Measurements from ENCODE around the gene TMEM213. TPM values are rescaled to one million over a fixed set of nuclear protein-coding genes. Genes with fewer than 3 reads are reported as not detected.

The TMEM213 gene
- total RNA-seq, 1 experiment from 2014 or later: not detected

DNA sequence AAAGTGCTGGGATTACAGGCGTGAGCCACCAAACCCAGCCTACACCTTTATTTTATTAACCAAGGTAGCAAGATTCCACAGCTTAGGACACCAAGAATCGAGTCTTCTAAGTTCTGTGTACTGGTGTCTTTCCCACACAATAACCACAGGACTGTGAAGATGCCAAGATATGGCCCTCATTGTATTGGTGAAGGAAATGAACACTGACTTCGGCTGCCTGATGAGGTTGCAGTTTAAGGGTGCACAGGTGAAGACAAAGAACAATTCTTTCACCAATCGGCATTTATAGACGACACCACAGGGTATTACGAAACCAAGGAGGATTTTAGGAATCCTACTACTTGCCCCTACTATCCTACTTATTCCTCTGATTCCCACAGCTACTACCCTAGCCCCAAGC, 49.1 kb upstream of the TMEM213 start:
- TF ChIP-seq ELF1 (IDR thresholded peaks at IDR 0.05; ENCODE audit: borderline replicate concordance, low read depth) (no peak), ZFX (IDR thresholded peaks at IDR 0.05) (no peak), CBX3 (IDR thresholded peaks at IDR 0.05; ENCODE audit: low read depth) (no peak), ZNF274 (IDR thresholded peaks at IDR 0.05; ENCODE audit: low read depth, low read length) (no peak), SRF (IDR thresholded peaks at IDR 0.05; ENCODE audit: low read depth) (no peak), FOSL1 (IDR thresholded peaks at IDR 0.05; ENCODE audit: low read depth) (no peak), SP1 (IDR thresholded peaks at IDR 0.05; ENCODE audit: low read depth) (no peak), YY1 (IDR thresholded peaks at IDR 0.05; ENCODE audit: extremely low read depth, insufficient replicate concordance, low read depth, low read length) (no peak), JUND (IDR thresholded peaks at IDR 0.05) (no peak), CEBPB (IDR thresholded peaks at IDR 0.05; ENCODE audit: low read depth) (no peak), EZH2 (IDR thresholded peaks at IDR 0.05) (no peak), EGR1 (IDR thresholded peaks at IDR 0.05; ENCODE audit: low read depth) (no peak), POLR2A (IDR thresholded peaks at IDR 0.05; ENCODE audit: borderline replicate concordance, extremely low read depth, insufficient read depth, insufficient read length) (no peak), POLR2AphosphoS5 (IDR thresholded peaks at IDR 0.05; ENCODE audit: low read depth, low read length) (no peak), RAD21 (IDR thresholded peaks at IDR 0.05; ENCODE audit: low read depth) (no peak), EZH2phosphoT487 (IDR thresholded peaks at IDR 0.05; ENCODE audit: borderline replicate concordance) (no peak), TCF7L2 (IDR thresholded peaks at IDR 0.05; ENCODE audit: borderline replicate concordance, extremely low read depth, insufficient read depth, insufficient read length) (no peak)
- TF ChIP-seq, protein P1, sequence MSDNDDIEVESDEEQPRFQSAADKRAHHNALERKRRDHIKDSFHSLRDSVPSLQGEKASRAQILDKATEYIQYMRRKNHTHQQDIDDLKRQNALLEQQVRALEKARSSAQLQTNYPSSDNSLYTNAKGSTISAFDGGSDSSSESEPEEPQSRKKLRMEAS (IDR thresholded peaks at IDR 0.05): no peak
- TF ChIP-seq, protein P2, sequence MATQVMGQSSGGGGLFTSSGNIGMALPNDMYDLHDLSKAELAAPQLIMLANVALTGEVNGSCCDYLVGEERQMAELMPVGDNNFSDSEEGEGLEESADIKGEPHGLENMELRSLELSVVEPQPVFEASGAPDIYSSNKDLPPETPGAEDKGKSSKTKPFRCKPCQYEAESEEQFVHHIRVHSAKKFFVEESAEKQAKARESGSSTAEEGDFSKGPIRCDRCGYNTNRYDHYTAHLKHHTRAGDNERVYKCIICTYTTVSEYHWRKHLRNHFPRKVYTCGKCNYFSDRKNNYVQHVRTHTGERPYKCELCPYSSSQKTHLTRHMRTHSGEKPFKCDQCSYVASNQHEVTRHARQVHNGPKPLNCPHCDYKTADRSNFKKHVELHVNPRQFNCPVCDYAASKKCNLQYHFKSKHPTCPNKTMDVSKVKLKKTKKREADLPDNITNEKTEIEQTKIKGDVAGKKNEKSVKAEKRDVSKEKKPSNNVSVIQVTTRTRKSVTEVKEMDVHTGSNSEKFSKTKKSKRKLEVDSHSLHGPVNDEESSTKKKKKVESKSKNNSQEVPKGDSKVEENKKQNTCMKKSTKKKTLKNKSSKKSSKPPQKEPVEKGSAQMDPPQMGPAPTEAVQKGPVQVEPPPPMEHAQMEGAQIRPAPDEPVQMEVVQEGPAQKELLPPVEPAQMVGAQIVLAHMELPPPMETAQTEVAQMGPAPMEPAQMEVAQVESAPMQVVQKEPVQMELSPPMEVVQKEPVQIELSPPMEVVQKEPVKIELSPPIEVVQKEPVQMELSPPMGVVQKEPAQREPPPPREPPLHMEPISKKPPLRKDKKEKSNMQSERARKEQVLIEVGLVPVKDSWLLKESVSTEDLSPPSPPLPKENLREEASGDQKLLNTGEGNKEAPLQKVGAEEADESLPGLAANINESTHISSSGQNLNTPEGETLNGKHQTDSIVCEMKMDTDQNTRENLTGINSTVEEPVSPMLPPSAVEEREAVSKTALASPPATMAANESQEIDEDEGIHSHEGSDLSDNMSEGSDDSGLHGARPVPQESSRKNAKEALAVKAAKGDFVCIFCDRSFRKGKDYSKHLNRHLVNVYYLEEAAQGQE (IDR thresholded peaks at IDR 0.05; ENCODE audit: low read depth): no peak
- TF ChIP-seq, protein P3, sequence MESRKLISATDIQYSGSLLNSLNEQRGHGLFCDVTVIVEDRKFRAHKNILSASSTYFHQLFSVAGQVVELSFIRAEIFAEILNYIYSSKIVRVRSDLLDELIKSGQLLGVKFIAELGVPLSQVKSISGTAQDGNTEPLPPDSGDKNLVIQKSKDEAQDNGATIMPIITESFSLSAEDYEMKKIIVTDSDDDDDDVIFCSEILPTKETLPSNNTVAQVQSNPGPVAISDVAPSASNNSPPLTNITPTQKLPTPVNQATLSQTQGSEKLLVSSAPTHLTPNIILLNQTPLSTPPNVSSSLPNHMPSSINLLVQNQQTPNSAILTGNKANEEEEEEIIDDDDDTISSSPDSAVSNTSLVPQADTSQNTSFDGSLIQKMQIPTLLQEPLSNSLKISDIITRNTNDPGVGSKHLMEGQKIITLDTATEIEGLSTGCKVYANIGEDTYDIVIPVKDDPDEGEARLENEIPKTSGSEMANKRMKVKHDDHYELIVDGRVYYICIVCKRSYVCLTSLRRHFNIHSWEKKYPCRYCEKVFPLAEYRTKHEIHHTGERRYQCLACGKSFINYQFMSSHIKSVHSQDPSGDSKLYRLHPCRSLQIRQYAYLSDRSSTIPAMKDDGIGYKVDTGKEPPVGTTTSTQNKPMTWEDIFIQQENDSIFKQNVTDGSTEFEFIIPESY (IDR thresholded peaks at IDR 0.05; ENCODE audit: extremely low read depth, insufficient replicate concordance, low read length): no peak
- intact Hi-C loops (cut with micrococcal nuclease): no loop called here
- Histone ChIP-seq H3K79me2 (ENCODE audit: insufficient read depth, low read length) (no peaks in the 10 kb centered on the region), H3K27ac (ENCODE audit: low read depth, low read length) (no peak overlapping the region), H3K4me3 (replicated peaks in 1 of 2; ENCODE audit: low read depth in 1 of 2, low read length in 2 of 2) (no peak overlapping the region), H3K9me2 (ENCODE audit: insufficient read depth) (no peaks in the 10 kb centered on the region), H3K27me3 (ENCODE audit: insufficient read depth, low read length) (no peaks in the 10 kb centered on the region), H4K20me1 (ENCODE audit: insufficient read depth) (no peaks in the 10 kb centered on the region), H3K9ac (ENCODE audit: low read length) (no peak overlapping the region), H3K36me3 (ENCODE audit: control insufficient read depth in 1 of 2, insufficient read depth in 2 of 2, low read length in 2 of 2) (no peaks in the 10 kb centered on the region), H3K9me3 (ENCODE audit: control insufficient read depth in 1 of 2, insufficient read depth in 1 of 2, low read depth in 1 of 2, low read length in 2 of 2) (no peaks in the 10 kb centered on the region), H3K4me1 (ENCODE audit: control insufficient read depth in 1 of 2, insufficient read depth in 2 of 2, low read length in 2 of 2) (peaks cover 6 to 18% of the 10 kb centered on the region in 2 experiments; a peak in 3 of 4 replicates), H2AFZ (ENCODE audit: low read depth, low read length, poor library complexity, severe bottlenecking) (no peak overlapping the region), H3K4me2 (ENCODE audit: low read length) (no peak overlapping the region)
- ChIA-PET RAD21 (ENCODE audit: low non-redundant PET in 1 of 2, low total read pairs in 2 of 2, uncharacterized antibody in 2 of 2, unreplicated experiment in 2 of 2) (no interaction called here), CTCF (interaction anchor here (4.7 kb wide), 1 partner anchor 10 kb away, joined by 14 read pairs; no protein-coding TSS in a partner anchor), POLR2A (no interaction called here)
- no peak for ATAC-seq
- no TSS peak for BruUV-seq (replicated peaks)
- no peak for DNase-seq (ENCODE audit: low read depth, low spot score)
